Calu3 (cell line): Measurements from ENCODE around the gene NUP188. TPM values are rescaled to one million over a fixed set of nuclear protein-coding genes. Genes with fewer than 3 reads are reported as not detected.

Source experiments
- BruUV-seq: library from RNA; stranded (reverse); fragments of 400-500 nt; replicated peaks from 2 replicates; lab custom pipeline; 2021; lab: Mats Ljungman, UMichigan
- CTCF ChIA-PET: fragments of 300-600 bp; sonication (Branson Sonifier 250); formaldehyde crosslinking; loops from one replicate; lab custom pipeline; 2022; ENCODE audit warnings: antibody characterized with exemption; lab: Charles Lee
- DNase-seq: peaks from one replicate; pipeline ENCODE4 v3.0.0; 2022
- H3K27ac Mint-ChIP-seq: one replicate; pipeline ENCODE4 v1.8.0; 2022; ENCODE audit warnings: mixed read lengths; ENCODE audit not compliant: unreplicated experiment
- H3K27me3 Mint-ChIP-seq: one replicate; pipeline ENCODE4 v1.8.0; 2022; ENCODE audit warnings: mixed read lengths; ENCODE audit not compliant: unreplicated experiment
- H3K36me3 Mint-ChIP-seq: one replicate; pipeline ENCODE4 v1.8.0; 2022; ENCODE audit warnings: mild to moderate bottlenecking, moderate library complexity, mixed read lengths; ENCODE audit not compliant: insufficient read depth, unreplicated experiment
- H3K4me1 Mint-ChIP-seq: one replicate; pipeline ENCODE4 v1.8.0; 2022; ENCODE audit warnings: mild to moderate bottlenecking, low read depth, mixed read lengths; ENCODE audit not compliant: unreplicated experiment
- H3K4me3 Mint-ChIP-seq: one replicate; pipeline ENCODE4 v1.8.0; 2022; ENCODE audit warnings: mild to moderate bottlenecking, low read depth, moderate library complexity, mixed read lengths; ENCODE audit not compliant: unreplicated experiment
- H3K9me3 Mint-ChIP-seq: one replicate; pipeline ENCODE4 v1.8.0; 2022; ENCODE audit warnings: low read depth, mixed read lengths; ENCODE audit not compliant: unreplicated experiment
- CTCF ChIP-seq: fragments of 200-600 bp; IDR thresholded peaks from one replicate; pipeline ENCODE4 v1.8.0; 2022; ENCODE audit warnings: antibody characterized with exemption; ENCODE audit not compliant: unreplicated experiment
- intact Hi-C: fragments of 100-400 bp; cut with micrococcal nuclease; formaldehyde crosslinking; loops from one replicate; pipeline ENCODE4 v1.10.0; 2022; ENCODE audit not compliant: unreplicated experiment
- total RNA-seq: library from RNA; stranded (reverse); gene quantifications from 2 replicates; pipeline ENCODE4 v1.2.3, GENCODE V29; 2022

The NUP188 gene
- total RNA-seq, 1 experiment from 2014 or later, result 34.3 TPM

- no peaks in the 10 kb centered on the region for H3K27me3 Mint-ChIP-seq
- H3K4me1 Mint-ChIP-seq, result peaks cover 17% of the 10 kb centered on the region
- CTCF ChIA-PET, result no interaction called here
- DNase-seq, result no peak
- TF ChIP-seq CTCF, result no peak
- no peak overlapping the region for H3K27ac Mint-ChIP-seq
- H3K36me3 Mint-ChIP-seq, result peaks cover 22% of the 10 kb centered on the region
- BruUV-seq, result no TSS peak
- intact Hi-C loops, result no loop called here
- H3K4me3 Mint-ChIP-seq, result no peak overlapping the region
- no peaks in the 10 kb centered on the region for H3K9me3 Mint-ChIP-seq
These were observed 30.8 kb upstream of the NUP188 start for GRCh38 chr9:128916745-128917144.

- H3K4me3 Mint-ChIP-seq, result no peak overlapping the region
- H3K27ac Mint-ChIP-seq, result no peak overlapping the region
- no peak for TF ChIP-seq CTCF
- intact Hi-C loops, result no loop called here
- CTCF ChIA-PET, result no interaction called here
- peaks cover 22% of the 10 kb centered on the region for H3K36me3 Mint-ChIP-seq
- H3K27me3 Mint-ChIP-seq, result no peaks in the 10 kb centered on the region
- no peak for DNase-seq
- H3K9me3 Mint-ChIP-seq, result no peaks in the 10 kb centered on the region
- peaks cover 11% of the 10 kb centered on the region for H3K4me1 Mint-ChIP-seq
- no TSS peak for BruUV-seq
These were observed 30.2 kb upstream of the NUP188 start for GRCh38 chr9:128917151-128917849.

GRCh38 chr9:128918921-128919320, 28.6 kb upstream of the NUP188 start:
- DNase-seq, result no peak
- peaks cover 22% of the 10 kb centered on the region for H3K36me3 Mint-ChIP-seq
- no peaks in the 10 kb centered on the region for H3K4me1 Mint-ChIP-seq
- no peak for TF ChIP-seq CTCF
- no peaks in the 10 kb centered on the region for H3K27me3 Mint-ChIP-seq
- H3K4me3 Mint-ChIP-seq, result no peak overlapping the region
- no peaks in the 10 kb centered on the region for H3K9me3 Mint-ChIP-seq
- intact Hi-C loops, result no loop called here
- no TSS peak for BruUV-seq
- H3K27ac Mint-ChIP-seq, result no peak overlapping the region
- CTCF ChIA-PET, result no interaction called here

GRCh38 chr9:128919402-128920089, 28.0 kb upstream of the NUP188 start:
- no peaks in the 10 kb centered on the region for H3K4me1 Mint-ChIP-seq
- no TSS peak for BruUV-seq
- no peaks in the 10 kb centered on the region for H3K9me3 Mint-ChIP-seq
- no peak for DNase-seq
- H3K36me3 Mint-ChIP-seq, result peaks cover 22% of the 10 kb centered on the region
- CTCF ChIA-PET, result interaction anchor here (0.6 kb wide), 1 partner anchor 84 kb away, joined by 5 read pairs; no protein-coding TSS in a partner anchor
- H3K27ac Mint-ChIP-seq, result no peak overlapping the region
- intact Hi-C loops, result no loop called here
- no peak for TF ChIP-seq CTCF
- no peaks in the 10 kb centered on the region for H3K27me3 Mint-ChIP-seq
- H3K4me3 Mint-ChIP-seq, result no peak overlapping the region
